ENCODE measurements around the gene NOS3. TPM values are rescaled to one million over a fixed set of nuclear protein-coding genes. Genes with fewer than 3 reads are reported as not detected.
A peak's percentile ranks its signal among the peaks of the same experiment; 100 is the strongest.
"Not testable (repeated sequence)": the region's sequence is repeated elsewhere in the genome, so short reads cannot be mapped to it uniquely, and the experiment has no call there.

Gene NOS3
- total RNA-seq, 1 donor from 2014 or later: 0.15 TPM

DNA sequence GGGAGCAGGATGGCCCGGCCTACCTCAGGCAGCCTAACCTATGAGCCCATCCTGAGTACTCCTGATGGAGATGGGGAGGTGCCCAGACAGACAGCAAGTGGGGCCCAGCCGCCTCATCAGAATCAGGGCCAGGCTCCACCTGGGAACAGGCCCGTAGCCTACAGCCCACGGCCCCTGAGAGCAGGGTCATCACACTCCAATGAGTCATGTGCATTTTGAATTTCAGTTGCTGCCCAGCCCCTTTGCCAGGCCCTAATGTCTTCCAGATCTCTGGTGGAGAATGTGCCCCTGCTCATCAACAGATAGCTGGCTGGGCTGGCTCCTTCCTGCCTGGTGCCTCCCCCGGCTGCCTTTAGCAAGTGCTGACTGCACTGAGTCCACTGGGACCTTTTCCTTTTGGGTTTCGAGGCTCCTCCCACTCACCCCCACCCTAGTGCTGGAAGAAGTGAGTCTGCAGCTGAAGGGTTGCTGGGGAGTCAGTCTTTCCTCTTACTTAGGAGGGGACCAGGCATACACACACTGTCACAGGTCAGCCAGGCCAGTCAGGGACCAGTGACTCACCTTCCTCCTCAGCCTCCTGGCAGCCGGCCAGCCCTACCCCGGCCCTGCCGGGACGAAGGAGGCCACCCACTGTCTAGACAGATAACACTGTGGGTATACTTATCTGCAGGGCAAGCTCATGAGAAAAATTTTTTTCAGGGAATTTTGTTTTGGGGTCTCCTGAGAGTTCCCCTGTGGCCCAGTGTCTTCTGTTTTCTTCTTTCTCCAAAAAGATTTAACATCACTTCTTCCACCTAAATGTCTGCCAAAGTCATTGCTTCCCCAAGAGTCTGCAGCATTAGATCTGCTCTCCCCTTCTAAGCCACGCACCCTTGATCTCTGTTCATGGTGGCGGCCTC is 48.4 kb downstream of the NOS3 start:
- peak; percentile 88 for DNase-seq (ENCODE audit: low read depth)

- no peak for DNase-seq (ENCODE audit: low read depth)
These were observed 49.2 kb downstream of the NOS3 start for GRCh38 chr7:151039850-151040548.

DNA sequence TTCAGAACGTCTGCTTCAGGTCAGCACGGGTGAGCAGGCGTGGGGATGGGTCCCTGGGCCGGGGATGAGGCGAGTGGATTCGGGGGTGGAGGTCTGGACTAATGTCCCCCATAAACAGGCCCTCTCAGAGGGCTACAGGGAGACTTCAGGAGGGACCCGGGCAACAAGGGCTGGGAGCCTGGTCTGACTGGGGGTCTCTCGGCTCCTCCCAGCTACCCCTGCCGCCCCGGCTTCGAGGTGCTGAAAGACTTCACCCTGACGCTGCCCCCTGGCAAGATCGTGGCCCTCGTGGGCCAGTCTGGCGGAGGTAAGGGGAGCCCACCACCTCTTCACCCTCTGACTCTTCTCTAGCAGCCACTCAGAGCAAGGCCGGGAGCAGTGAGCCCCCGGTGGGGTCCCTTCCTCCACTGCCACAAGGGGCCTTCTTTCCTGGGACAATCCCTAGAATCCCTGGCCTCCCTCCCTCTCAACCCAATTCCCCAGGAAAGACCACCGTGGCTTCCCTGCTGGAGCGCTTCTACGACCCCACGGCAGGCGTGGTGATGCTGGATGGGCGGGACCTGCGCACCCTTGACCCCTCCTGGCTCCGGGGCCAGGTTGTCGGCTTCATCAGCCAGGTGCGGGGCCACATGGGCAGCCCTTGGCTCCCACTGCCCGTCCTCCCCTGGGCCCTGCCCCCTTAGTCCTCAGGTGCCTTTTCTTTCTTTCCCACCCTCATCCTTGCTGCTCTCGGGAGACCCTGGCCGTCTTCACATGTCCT is 50.0 kb downstream of the NOS3 start:
- DNase-seq (ENCODE audit: low read depth): no peak

- DNase-seq (ENCODE audit: low read depth): not testable (repeated sequence)
These were observed 52.6 kb downstream of the NOS3 start for GRCh38 chr7:151043449-151043848.

- no peak for DNase-seq (ENCODE audit: low read depth)
These were observed 53.1 kb downstream of the NOS3 start for GRCh38 chr7:151043959-151044358.

DNA sequence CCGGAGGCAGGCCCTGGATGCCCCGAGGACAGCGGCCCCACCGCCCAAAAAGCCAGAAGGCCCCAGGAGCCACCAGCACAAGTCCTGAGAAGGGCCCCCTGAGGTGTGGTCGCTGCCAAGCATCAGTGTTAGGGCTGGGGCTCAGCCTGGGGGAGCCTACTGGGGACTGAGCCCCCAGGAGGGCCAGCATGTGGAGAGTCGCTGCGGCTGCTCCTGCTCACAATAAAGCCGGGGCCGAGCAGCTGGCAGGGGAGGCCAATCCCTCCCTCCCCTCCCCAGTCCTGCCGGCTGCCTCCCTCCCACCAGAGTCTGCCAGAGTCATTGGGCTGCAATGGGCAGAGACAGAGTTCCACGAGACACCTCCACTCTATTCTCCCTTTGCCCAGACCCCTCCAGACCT is 54.4 kb downstream of the NOS3 start:
- no peak for DNase-seq (ENCODE audit: low read depth)

DNA sequence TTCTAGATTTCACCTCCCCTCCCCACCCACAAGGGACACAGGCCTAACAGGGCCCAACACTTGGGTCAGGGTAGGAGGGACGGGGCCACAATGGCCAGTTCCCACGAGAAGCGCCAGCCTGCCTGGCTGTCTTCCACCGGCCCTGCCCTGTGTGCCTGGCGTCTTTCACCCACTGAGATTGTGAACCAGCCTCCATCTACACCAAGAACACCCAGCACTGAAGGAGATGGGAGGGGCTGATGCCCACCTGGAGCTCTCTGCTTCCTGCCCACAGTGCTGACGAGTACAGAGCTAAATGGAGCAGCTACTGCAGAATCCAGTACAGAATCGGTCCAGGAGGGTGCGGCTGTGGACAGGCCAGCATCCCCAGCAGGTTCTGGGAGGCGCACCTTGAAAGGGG is 55.1 kb downstream of the NOS3 start:
- DNase-seq (ENCODE audit: low read depth): no peak

- peak; percentile 21 for DNase-seq (ENCODE audit: low read depth)
These were observed 56.1 kb downstream of the NOS3 start for GRCh38 chr7:151046603-151047573.

DNA sequence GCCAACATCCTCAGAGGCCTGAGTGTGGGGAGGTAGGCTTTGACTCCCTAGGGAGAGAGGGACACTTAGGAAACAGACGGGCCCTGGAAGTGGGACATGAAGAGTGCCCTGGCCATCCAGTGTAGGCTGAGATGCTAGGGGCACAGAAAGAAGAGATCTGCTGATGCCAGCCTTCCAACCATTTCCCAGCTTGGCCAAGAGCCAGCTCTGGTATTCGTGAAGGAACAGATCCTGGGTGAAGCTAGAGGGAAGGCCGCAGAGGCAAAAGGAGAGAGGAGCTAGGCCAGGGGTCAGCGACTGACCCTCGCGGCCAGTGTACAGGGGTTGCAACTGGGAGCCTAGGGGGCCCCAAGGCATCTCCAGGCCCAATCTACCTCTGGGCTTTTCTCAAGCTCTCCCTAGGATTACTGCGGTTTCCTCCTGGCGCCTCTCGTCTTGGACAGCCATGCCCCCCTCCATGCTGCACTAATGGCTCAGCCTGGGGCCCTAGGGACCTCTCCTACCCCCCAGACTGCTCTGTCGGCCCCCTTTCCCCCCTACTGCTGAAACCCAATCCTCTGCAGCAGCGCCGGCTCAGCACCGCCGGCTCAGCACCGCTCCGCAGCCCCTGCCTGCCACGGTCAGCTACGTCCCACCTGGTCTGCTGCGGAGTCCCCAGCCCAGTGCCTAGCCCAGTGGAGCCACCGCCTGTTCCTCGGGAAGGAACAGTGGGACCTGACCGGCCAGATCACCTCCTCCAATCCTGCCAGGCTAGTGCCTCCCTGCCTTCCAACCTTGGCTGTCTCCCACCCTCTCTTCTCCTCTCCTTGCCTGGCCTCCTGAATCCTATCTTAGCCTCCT is 57.4 kb downstream of the NOS3 start, which contains the start of gene ASIC3:
Gene ASIC3, plus strand, starts transcription at position 556 of the 840 bp plus-strand sequence. CDS start 355 bp downstream, outside the sequence.
- DNase-seq (ENCODE audit: low read depth): no peak

- no peak for DNase-seq (ENCODE audit: low read depth)
These were observed 58.2 kb downstream of the NOS3 start for GRCh38 chr7:151048911-151049463.

- peak; percentile 25 for DNase-seq (ENCODE audit: low read depth)
These were observed 60.3 kb downstream of the NOS3 start for GRCh38 chr7:151051108-151051507.

DNA sequence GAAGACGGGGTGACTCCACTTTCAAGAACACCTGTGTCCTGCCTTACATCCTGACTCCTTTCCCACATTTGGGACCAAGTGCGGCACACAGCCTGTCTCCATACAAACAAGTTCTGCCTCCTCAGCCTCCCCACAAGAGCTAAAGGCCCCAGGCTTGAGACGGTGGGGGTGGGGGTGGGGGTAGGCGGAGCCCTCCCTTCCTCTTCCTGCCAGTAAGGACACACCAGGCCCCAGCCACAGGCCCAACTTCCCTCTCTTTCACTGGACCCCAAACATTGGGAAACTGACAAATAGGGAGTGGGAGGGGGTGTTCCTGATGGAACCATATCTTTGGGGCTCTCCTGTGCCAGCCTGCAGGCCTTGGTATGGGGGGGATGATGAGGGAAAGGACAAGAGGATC is 62.3 kb downstream of the NOS3 start:
- no peak for DNase-seq (ENCODE audit: low read depth)

GRCh38 chr7:151053751-151054150 is 62.9 kb downstream of the NOS3 start:
- no peak for DNase-seq (ENCODE audit: low read depth)

- DNase-seq (ENCODE audit: low read depth): no peak
These were observed 65.5 kb downstream of the NOS3 start for GRCh38 chr7:151056283-151056665.

- no peak for DNase-seq (ENCODE audit: low read depth)
These were observed 66.1 kb downstream of the NOS3 start for GRCh38 chr7:151056666-151057505.

DNA sequence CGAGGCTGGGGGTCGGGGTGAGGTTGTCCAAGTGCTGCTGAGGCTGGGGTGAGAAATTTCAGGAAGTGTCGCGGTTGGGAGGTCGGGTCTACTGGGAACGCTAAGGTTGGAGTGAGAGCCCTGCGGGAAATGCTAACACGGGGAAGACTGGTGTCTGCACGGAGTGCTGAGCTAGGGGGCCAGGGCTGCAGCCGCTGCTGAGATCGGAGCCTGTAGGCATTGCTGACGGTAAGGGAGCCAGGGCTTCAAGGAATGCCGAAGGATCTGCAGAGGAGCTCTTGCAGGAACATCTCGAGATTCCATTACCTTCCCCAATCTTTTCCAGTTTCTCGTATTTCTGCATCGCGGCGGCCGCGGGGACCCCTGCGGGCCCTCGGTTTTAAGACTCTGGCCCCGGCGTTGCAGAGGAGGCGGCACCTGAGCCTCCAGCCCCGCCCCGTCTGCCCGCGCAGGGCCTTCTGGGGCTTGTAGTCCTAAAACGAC is 66.7 kb downstream of the NOS3 start, which contains the start of gene CDK5:
Gene CDK5, minus strand, starts transcription at position 392 of the 483 bp plus-strand sequence. Its CDS starts 49 bp downstream, at position 343.
- DNase-seq (ENCODE audit: low read depth): no peak

GRCh38 chr7:151057989-151058780 is 67.4 kb downstream of the NOS3 start:
- peak; percentile 98 for DNase-seq (ENCODE audit: low read depth)
